K562 (cell line): ENCODE results near the gene SPIRE1. TPM values are rescaled to one million over a fixed set of nuclear protein-coding genes. Genes with fewer than 3 reads are reported as not detected.
A peak's percentile ranks its signal among the peaks of the same experiment; 100 is the strongest.

Experiments used
- ATAC-seq: fragments of 200-7000 bp; cut with Tn5 transposase; 3 replicates; pipeline ENCODE4 v1.9.1; 2020; ENCODE audit warnings: moderate library complexity
- BruUV-seq: library from RNA; stranded (reverse); fragments of 400-500 nt; replicated peaks from 2 replicates; lab custom pipeline; 2021; lab: Mats Ljungman, UMichigan
- CTCF ChIA-PET: fragments of 300-600 bp; formaldehyde crosslinking; extraction: SDS; loops from one replicate; lab custom pipeline; 2021; ENCODE audit warnings: low intra/inter-chr PET ratio; lab: Yijun Ruan, JAX
- POLR2A ChIA-PET: fragments of 300-600, 350-650 bp; sonication (Branson Sonifier 250); formaldehyde crosslinking; extraction: SDS; loops from one replicate; lab custom pipeline; 2021; ENCODE audit warnings: antibody characterized with exemption, inconsistent platforms; lab: Yijun Ruan, JAX
- DNase-seq, 4 experiments: peaks; one replicate each; pipeline versions ENCODE4 v3.0.0 to v3.0.0-alpha.2; 2011 to 2018; ENCODE audit warnings: low spot score in 3 of 4, mixed read lengths in 3 of 4; ENCODE audit errors: extremely low read depth in 1 of 4
- FAIRE-seq: peaks from 2 replicates; lab custom pipeline; 2011; peaks lifted over from hg19 to GRCh38; lab: Jason Lieb, UNC
- H2AFZ ChIP-seq: 2 replicates; pipeline ENCODE4 v1.6.0; 2011; ENCODE audit warnings: low read depth, low read length, control low read depth, inconsistent platforms
- H3K27ac ChIP-seq: fragments of 200-600 bp; 3 replicates; pipeline ENCODE4 v1.8.0; 2011; ENCODE audit warnings: low read depth, mild to moderate bottlenecking, control low read depth, inconsistent platforms, low read length, moderate library complexity, mixed read lengths; ENCODE audit errors: extremely low read depth
- H3K27me3 ChIP-seq, 2 experiments: fragments of 300-600 bp in 1 of 2; 2 replicates in 1 of 2; 3 replicates in 1 of 2; pipeline versions ENCODE4 v1.6.0 to v1.8.0; 2011; ENCODE audit warnings: inconsistent platforms in 2 of 2, low read length in 2 of 2, mild to moderate bottlenecking in 1 of 2, mixed read lengths in 1 of 2, moderate library complexity in 1 of 2; ENCODE audit not compliant: control insufficient read depth in 2 of 2, insufficient read depth in 2 of 2
- H3K36me3 ChIP-seq: fragments of 300-600 bp; 3 replicates; pipeline ENCODE4 v1.8.0; 2011; ENCODE audit warnings: mild to moderate bottlenecking, low read length, inconsistent platforms; ENCODE audit not compliant: control insufficient read depth, insufficient read depth
- H3K4me1 ChIP-seq, 2 experiments: fragments of 200-600 bp in 1 of 2; replicated peaks in 1 of 2; 2 replicates in 1 of 2; 3 replicates in 1 of 2; pipeline versions ENCODE4 v1.5.1 to v1.8.0; 2011; ENCODE audit warnings: inconsistent platforms in 2 of 2, low read length in 2 of 2, mild to moderate bottlenecking in 1 of 2, mixed read lengths in 1 of 2, moderate library complexity in 1 of 2; ENCODE audit not compliant: control insufficient read depth in 2 of 2, insufficient read depth in 2 of 2
- H3K4me2 ChIP-seq: 2 replicates; pipeline ENCODE4 v1.6.1; 2011; ENCODE audit warnings: low read length, control low read depth, inconsistent platforms, mixed read lengths; ENCODE audit not compliant: insufficient read depth
- H3K4me3 ChIP-seq: fragments of 200-600 bp; sonication (generic), shearing (Covaris generic); 2 replicates; pipeline ENCODE4 v1.5.1; 2016; ENCODE audit warnings: control low read depth, inconsistent platforms
- H3K79me2 ChIP-seq: fragments of 200-600 bp; 3 replicates; pipeline ENCODE4 v1.8.0; 2011; ENCODE audit warnings: low read length, inconsistent platforms; ENCODE audit not compliant: control insufficient read depth, insufficient read depth
- H3K9ac ChIP-seq, 2 experiments: 2 replicates each; pipeline versions ENCODE4 v1.6.0 to v1.6.1; 2011; ENCODE audit warnings: low read depth in 2 of 2, low read length in 2 of 2, control low read depth in 1 of 2, inconsistent platforms in 1 of 2, mild to moderate bottlenecking in 1 of 2, mixed read lengths in 1 of 2; ENCODE audit not compliant: insufficient read depth in 1 of 2
- H3K9me1 ChIP-seq: one replicate; pipeline ENCODE4 v1.6.0; 2011; ENCODE audit warnings: inconsistent platforms, mild to moderate bottlenecking, low read length, moderate library complexity; ENCODE audit not compliant: control insufficient read depth, insufficient read depth
- H3K9me3 ChIP-seq: replicated peaks from 2 replicates; pipeline ENCODE4 v1.5.1; 2011; ENCODE audit warnings: low read depth, low read length, inconsistent platforms; ENCODE audit not compliant: control insufficient read depth, insufficient read depth
- H4K20me1 ChIP-seq: replicated peaks from 2 replicates; pipeline ENCODE4 v1.6.1; 2011; ENCODE audit warnings: low read length, inconsistent platforms, mixed read lengths; ENCODE audit not compliant: control insufficient read depth, insufficient read depth
- CREB1 ChIP-seq, 2 experiments: sonication (generic) in 1 of 2; formaldehyde crosslinking in 1 of 2; IDR thresholded peaks; 2 replicates each; pipeline versions ENCODE4 v1.6.1 to v1.8.0; 2012 to 2022; ENCODE audit warnings: inconsistent platforms in 1 of 2, mild to moderate bottlenecking in 1 of 2, missing genetic modification reagents in 1 of 2, moderate library complexity in 1 of 2
- DDX20 ChIP-seq: fragments of 450-650 bp; IDR thresholded peaks from 2 replicates; pipeline ENCODE4 v1.6.1; 2016; ENCODE audit warnings: missing genetic modification characterization, low read depth, mild to moderate bottlenecking, missing compliant biosample characterization, moderate library complexity
- ETV5 ChIP-seq: sonication (generic); formaldehyde crosslinking; IDR thresholded peaks from 2 replicates; pipeline ENCODE4 v1.4.0; 2020; ENCODE audit warnings: low read depth, mild to moderate bottlenecking, missing genetic modification reagents
- IFI16 ChIP-seq: fragments of 250-450 bp; sonication (Bioruptor Pico); IDR thresholded peaks from 2 replicates; pipeline ENCODE4 v2.1.2; 2022; ENCODE audit warnings: mild to moderate bottlenecking, inconsistent platforms
- KDM1A ChIP-seq, 2 experiments: fragments of 450-650 bp; IDR thresholded peaks; 2 replicates each; pipeline ENCODE4 v1.6.1; 2016; ENCODE audit warnings: mild to moderate bottlenecking in 2 of 2
- SRSF7 ChIP-seq: fragments of 200-400 bp; formaldehyde crosslinking; optimal IDR thresholded peaks from 2 replicates; pipeline ENCODE3; 2017; ENCODE audit warnings: mild to moderate bottlenecking, low read depth, low read length
- ZNF197 ChIP-seq: fragments of 200-800 bp; sonication (Bioruptor generic); IDR thresholded peaks from 2 replicates; pipeline ENCODE4 v1.6.1; 2016; ENCODE audit warnings: low read depth, missing genetic modification characterization, missing compliant biosample characterization
- ZNF431 ChIP-seq: sonication (generic); formaldehyde crosslinking; IDR thresholded peaks from 2 replicates; pipeline ENCODE4 v1.8.0; 2022; ENCODE audit warnings: mild to moderate bottlenecking, missing genetic modification reagents
- ZNF583 ChIP-seq: fragments of 250-450 bp; sonication (Bioruptor Pico); IDR thresholded peaks from 2 replicates; pipeline ENCODE4 v1.4.0; 2020
- ZNF780A ChIP-seq: fragments of 250-450 bp; sonication (Bioruptor Pico); IDR thresholded peaks from 2 replicates; pipeline ENCODE4 v1.5.0; 2021; ENCODE audit warnings: mild to moderate bottlenecking
- WGBS: fragments of 100-300 bp; shearing (Covaris generic); methylation state at CpG from one replicate; pipeline ENCODE4 v1.1.6; 2016; ENCODE audit warnings: low coverage, mixed read lengths; ENCODE audit not compliant: insufficient coverage; ENCODE audit errors: missing lambda C conversion rate; 5-methylcytosine and 5-hydroxymethylcytosine counted together
- in situ Hi-C: fragments of 300-500 bp; cut with MboI; formaldehyde crosslinking; loops from 4 replicates; pipeline ENCODE4 v1.15.0; 2018; ENCODE audit warnings: inconsistent platforms, mixed read lengths
- intact Hi-C: fragments of 100-400 bp; cut with micrococcal nuclease; formaldehyde crosslinking; loops from 2 replicates; pipeline ENCODE4 v1.14.2; 2022
- polyA plus RNA-seq, 8 experiments: library from polyadenylated mRNA; depleted of rRNA in 4 of 8; stranded (reverse) in 5 of 8; unstranded in 3 of 8; fragments of >200 nt; fragmentation: Nextera tagmentation in 2 of 8; fragmentation: Illumina TruSeq in 1 of 8; extraction: Ambion mirVana in 2 of 8; extraction: Trizol in 1 of 8; gene quantifications; 2 replicates each; pipeline versions ENCODE4 v1.2.1 to v1.2.3, GENCODE V29; 2011 to 2014; ENCODE audit warnings: inconsistent platforms in 1 of 8, missing spikeins in 1 of 8
- total RNA-seq, 7 experiments: library from RNA; depleted of rRNA in 6 of 7; stranded (reverse); fragments of >200 nt in 6 of 7; fragmentation: Illumina TruSeq in 2 of 7; extraction: Trizol in 2 of 7; gene quantifications; 2 replicates each; pipeline versions ENCODE4 v1.2.1 to v1.2.3, GENCODE V29; 2011 to 2021; ENCODE audit warnings: low replicate concordance in 1 of 7
- TF ChIP-seq, protein P1 (sequence below): sonication (generic); formaldehyde crosslinking; IDR thresholded peaks from 2 replicates; pipeline ENCODE4 v1.4.0; 2020; ENCODE audit warnings: mild to moderate bottlenecking, missing genetic modification reagents
- TF ChIP-seq, protein P2 (sequence below), 2 experiments: fragments of 200-800 bp in 1 of 2; sonication (Bioruptor generic) in 1 of 2; sonication (generic) in 1 of 2; formaldehyde crosslinking in 1 of 2; IDR thresholded peaks in 1 of 2; conservative IDR thresholded peaks in 1 of 2; 2 replicates each; pipeline versions ENCODE4 v1.5.0 to v1.6.1; 2016 to 2020; ENCODE audit warnings: missing compliant biosample characterization in 1 of 2, missing genetic modification characterization in 1 of 2, missing genetic modification reagents in 1 of 2

SPIRE1 gene
- total and polyA plus RNA-seq, 9 of the 15 experiments (the other 6 are each of a cell fraction or from before 2014, with no cell fraction given) = 2.9 to 14.0 (median 10.2) TPM

DNA sequence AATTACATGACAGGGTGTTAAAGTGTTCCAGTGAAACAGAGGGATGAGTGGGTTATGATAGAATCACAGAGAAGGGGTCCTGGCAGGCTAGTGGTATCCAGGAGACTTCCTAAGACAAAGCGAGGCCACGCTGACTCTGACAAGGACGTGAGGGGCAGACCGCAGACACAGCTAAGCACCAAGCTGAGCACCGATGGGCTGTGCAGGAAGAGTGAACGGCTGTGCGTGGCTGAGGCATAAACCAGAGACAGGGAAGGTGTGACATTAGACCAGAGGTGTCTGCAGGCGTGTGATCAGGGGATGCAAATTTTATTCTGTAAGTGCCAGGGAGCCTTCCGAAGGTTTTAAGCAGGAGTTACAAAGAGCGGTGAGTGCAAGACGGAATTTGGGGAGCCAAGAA, 180.3 kb downstream of the SPIRE1 start:
- in situ Hi-C loops = no loop called here
- TF ChIP-seq IFI16 (CRISPR knock-in tag) (no peak), ZNF197 (CRISPR knock-in tag) (no peak), ZNF583 (CRISPR knock-in tag) (no peak), ETV5 (CRISPR knock-in tag) (no peak)
- TF ChIP-seq, all 486 proteins: peak for 0
- no peak for DNase-seq
- Histone ChIP-seq H3K4me2 (no peak overlapping the region), H3K27ac (no peak overlapping the region), H3K4me3 (no peak overlapping the region), H4K20me1 (no peaks in the 10 kb centered on the region), H2AFZ (no peak overlapping the region), H3K9me1 (no peaks in the 10 kb centered on the region), H3K27me3 (no peaks in the 10 kb centered on the region), H3K9me3 (no peaks in the 10 kb centered on the region), H3K79me2 (no peaks in the 10 kb centered on the region), H3K9ac (no peak overlapping the region), H3K36me3 (peaks cover 5% of the 10 kb centered on the region; the same call in 2 of the 3 replicates), H3K4me1 (peaks cover 0 to 4% of the 10 kb centered on the region in 2 experiments; a peak in 1 of 5 replicates)
- FAIRE-seq = no peak
- 91% methylated on average over 11 of the region's 11 CpGs for WGBS
- no TSS peak for BruUV-seq
- intact Hi-C loops = loop anchor here (10.0 kb wide), 1 partner anchor 177 kb away; the partner anchor contains the start of gene SPIRE1
- POLR2A ChIA-PET = no interaction called here
- no peak for ATAC-seq
- CTCF ChIA-PET = no interaction called here

DNA sequence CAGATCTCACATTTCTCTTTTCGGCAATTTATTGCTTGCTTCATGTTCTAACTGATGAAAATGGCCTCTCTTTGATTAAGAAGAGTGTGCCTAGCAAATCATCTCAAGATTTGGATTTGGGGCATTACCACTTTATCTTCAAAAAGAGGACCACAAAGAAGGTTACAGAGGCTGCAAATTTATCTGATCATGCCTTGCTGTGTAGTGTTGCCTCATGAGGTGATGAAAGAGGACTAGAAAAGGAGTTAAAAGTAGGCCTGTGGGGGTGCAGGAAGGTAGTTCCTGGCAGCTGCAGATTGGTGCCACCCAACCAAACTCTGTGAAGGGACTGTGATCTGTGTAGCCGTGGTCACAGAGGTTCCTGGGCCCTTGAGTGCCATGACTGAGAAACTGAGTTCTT, 181.0 kb downstream of the SPIRE1 start:
- Histone ChIP-seq H4K20me1 (no peaks in the 10 kb centered on the region), H3K9me3 (no peaks in the 10 kb centered on the region), H3K27ac (no peak overlapping the region), H3K9ac (no peak overlapping the region), H3K9me1 (no peaks in the 10 kb centered on the region), H3K4me3 (no peak overlapping the region), H3K79me2 (no peaks in the 10 kb centered on the region), H3K4me2 (no peak overlapping the region), H3K4me1 (peaks cover 0 to 4% of the 10 kb centered on the region in 2 experiments; a peak in 1 of 5 replicates), H3K27me3 (no peaks in the 10 kb centered on the region), H3K36me3 (peaks cover 5% of the 10 kb centered on the region; the same call in 2 of the 3 replicates), H2AFZ (no peak overlapping the region)
- WGBS = 44% methylated on average over 2 of the region's 2 CpGs
- BruUV-seq = no TSS peak
- ChIA-PET POLR2A (interaction anchor here (0.7 to 1.2 kb wide), 2 partner anchors 16 to 188 kb away, joined by 3 to 5 read pairs; no protein-coding TSS in a partner anchor), CTCF (no interaction called here)
- DNase-seq = no peak
- peak; percentile 37 for FAIRE-seq
- intact Hi-C loops (loop anchor here (10.0 kb wide), 1 partner anchor 178 kb away; the partner anchor contains the start of gene SPIRE1), in situ Hi-C loops (no loop called here)
- ATAC-seq = peak; percentile 61
- TF ChIP-seq, protein P1, sequence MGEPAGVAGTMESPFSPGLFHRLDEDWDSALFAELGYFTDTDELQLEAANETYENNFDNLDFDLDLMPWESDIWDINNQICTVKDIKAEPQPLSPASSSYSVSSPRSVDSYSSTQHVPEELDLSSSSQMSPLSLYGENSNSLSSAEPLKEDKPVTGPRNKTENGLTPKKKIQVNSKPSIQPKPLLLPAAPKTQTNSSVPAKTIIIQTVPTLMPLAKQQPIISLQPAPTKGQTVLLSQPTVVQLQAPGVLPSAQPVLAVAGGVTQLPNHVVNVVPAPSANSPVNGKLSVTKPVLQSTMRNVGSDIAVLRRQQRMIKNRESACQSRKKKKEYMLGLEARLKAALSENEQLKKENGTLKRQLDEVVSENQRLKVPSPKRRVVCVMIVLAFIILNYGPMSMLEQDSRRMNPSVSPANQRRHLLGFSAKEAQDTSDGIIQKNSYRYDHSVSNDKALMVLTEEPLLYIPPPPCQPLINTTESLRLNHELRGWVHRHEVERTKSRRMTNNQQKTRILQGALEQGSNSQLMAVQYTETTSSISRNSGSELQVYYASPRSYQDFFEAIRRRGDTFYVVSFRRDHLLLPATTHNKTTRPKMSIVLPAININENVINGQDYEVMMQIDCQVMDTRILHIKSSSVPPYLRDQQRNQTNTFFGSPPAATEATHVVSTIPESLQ (CRISPR knock-in tag) = no peak
- TF ChIP-seq SRSF7 (no peak), ZNF431 (CRISPR knock-in tag) (no peak), CREB1 (IDR thresholded peaks at IDR 0.05) (no peak), CREB1 (CRISPR knock-in tag; IDR thresholded peaks at IDR 0.05) (no peak), ZNF780A (CRISPR knock-in tag) (no peak), KDM1A (IDR thresholded peaks at IDR 0.05) (peak; percentile 6 to 17; a peak in 1 of 4 replicates), DDX20 (tag) (no peak), ETV5 (CRISPR knock-in tag) (no peak)
- TF ChIP-seq, protein P2, sequence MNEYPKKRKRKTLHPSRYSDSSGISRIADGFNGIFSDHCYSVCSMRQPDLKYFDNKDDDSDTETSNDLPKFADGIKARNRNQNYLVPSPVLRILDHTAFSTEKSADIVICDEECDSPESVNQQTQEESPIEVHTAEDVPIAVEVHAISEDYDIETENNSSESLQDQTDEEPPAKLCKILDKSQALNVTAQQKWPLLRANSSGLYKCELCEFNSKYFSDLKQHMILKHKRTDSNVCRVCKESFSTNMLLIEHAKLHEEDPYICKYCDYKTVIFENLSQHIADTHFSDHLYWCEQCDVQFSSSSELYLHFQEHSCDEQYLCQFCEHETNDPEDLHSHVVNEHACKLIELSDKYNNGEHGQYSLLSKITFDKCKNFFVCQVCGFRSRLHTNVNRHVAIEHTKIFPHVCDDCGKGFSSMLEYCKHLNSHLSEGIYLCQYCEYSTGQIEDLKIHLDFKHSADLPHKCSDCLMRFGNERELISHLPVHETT (CRISPR knock-in tag; conservative IDR thresholded peaks at IDR 0.05 in 1 of 2, IDR thresholded peaks at IDR 0.05 in 1 of 2) = no peak
